Kidney (tissue), 14 donors: Measurements from ENCODE around the gene GOPC. TPM values are rescaled to one million over a fixed set of nuclear protein-coding genes. Genes with fewer than 3 reads are reported as not detected.

ENCODE experiments used
- DNase-seq, 5 donors: peaks; one replicate each; pipeline ENCODE4 v3.0.0-alpha.2; 2013 to 2020
- FAIRE-seq: peaks from 2 replicates; lab custom pipeline; 2012; peaks lifted over from hg19 to GRCh38; lab: Jason Lieb, UNC
- H3K27ac ChIP-seq, 2 donors: one replicate each; pipeline ENCODE4 v1.7.0; 2013; ENCODE audit warnings: low read depth in 2 of 2, low read length in 2 of 2, inconsistent platforms in 1 of 2
- H3K27me3 ChIP-seq: one replicate; pipeline ENCODE4 v1.7.1; 2013; ENCODE audit warnings: low read length, inconsistent platforms; ENCODE audit not compliant: control insufficient read depth, insufficient read depth
- H3K36me3 ChIP-seq, 3 donors: one replicate each; pipeline versions ENCODE4 v1.7.0 to v1.7.1; 2013; ENCODE audit warnings: low read length in 3 of 3, control low read depth in 1 of 3, inconsistent platforms in 1 of 3; ENCODE audit not compliant: insufficient read depth in 3 of 3, control insufficient read depth in 2 of 3
- H3K4me1 ChIP-seq, 3 donors: one replicate each; pipeline versions ENCODE4 v1.7.0 to v1.7.1; 2013; ENCODE audit warnings: low read length in 3 of 3, inconsistent platforms in 1 of 3, low read depth in 1 of 3; ENCODE audit not compliant: control insufficient read depth in 2 of 3, insufficient read depth in 2 of 3
- H3K4me3 ChIP-seq, 3 donors: one replicate each; pipeline versions ENCODE4 v1.7.0 to v1.8.1; 2013; ENCODE audit warnings: low read length in 3 of 3, control low read depth in 1 of 3, inconsistent platforms in 1 of 3
- H3K9ac ChIP-seq, 3 donors: one replicate each; pipeline versions ENCODE4 v1.7.0 to v1.7.1; 2013; ENCODE audit warnings: low read length in 3 of 3, control low read depth in 1 of 3, inconsistent platforms in 1 of 3
- H3K9me3 ChIP-seq, 3 donors: one replicate each; pipeline versions ENCODE4 v1.7.0 to v1.7.1; 2013; ENCODE audit warnings: low read length in 3 of 3, control low read depth in 1 of 3, inconsistent platforms in 1 of 3; ENCODE audit not compliant: control insufficient read depth in 2 of 3, insufficient read depth in 1 of 3
- CTCF ChIP-seq: IDR thresholded peaks from 3 replicates; pipeline ENCODE4 v1.5.1; 2012; ENCODE audit warnings: mild to moderate bottlenecking, moderate library complexity, borderline replicate concordance; ENCODE audit not compliant: insufficient read depth; ENCODE audit errors: extremely low read depth
- intact Hi-C: fragments of 100-400 bp; cut with DNase I; formaldehyde crosslinking; loops from one replicate; pipeline ENCODE4 v1.11.1; 2022
- polyA plus RNA-seq: library from polyadenylated mRNA; stranded (reverse); fragments of 350-450 nt; fragmentation: Illumina TruSeq; extraction: RNeasy Lipid Tissue Mini Kit (QIAGEN cat#74804); gene quantifications from one replicate; pipeline ENCODE4 v1.2.3, GENCODE V29; 2014; ENCODE audit warnings: low read depth, low replicate concordance; ENCODE audit not compliant: insufficient read depth
- total RNA-seq: library from RNA; stranded (reverse); fragmentation: NEBNext Ultra II Directional; extraction: Animal tissue kit (Norgen Biotek cat#: 25700); gene quantifications from one replicate; pipeline ENCODE4 v1.2.1, GENCODE V29; 2021
- donor health status: control.
- donor health status: control.
- donor health status: control.
- donor health status: control.
- donor health status: control.
- donor health status: DM: yes; HTN: yes; CAD: no.
- donor health status: Normal renal cell carcinoma (clear cell type).

Gene GOPC
- total and polyA plus RNA-seq, 2 donors from 2014 or later = 12.5 to 21.4 TPM

- Histone ChIP-seq H3K4me1 (no peaks in the 10 kb centered on the region), H3K9me3 (no peaks in the 10 kb centered on the region), H3K36me3 (peaks cover 2 to 35% (median 15%) of the 10 kb centered on the region in 3 donors), H3K27ac (no peak overlapping the region), H3K27me3 (no peaks in the 10 kb centered on the region), H3K4me3 (no peak overlapping the region), H3K9ac (no peak overlapping the region)
- DNase-seq = no peak
- FAIRE-seq = no peak
- intact Hi-C loops = no loop called here
- TF ChIP-seq CTCF = no peak
Observed at GRCh38 chr6:117564681-117565080, 37.6 kb downstream of the GOPC start.

- Histone ChIP-seq H3K9me3 (no peaks in the 10 kb centered on the region), H3K4me3 (no peak overlapping the region), H3K9ac (no peak overlapping the region), H3K27me3 (no peaks in the 10 kb centered on the region), H3K4me1 (no peaks in the 10 kb centered on the region), H3K27ac (no peak overlapping the region), H3K36me3 (peaks cover 2 to 19% (median 11%) of the 10 kb centered on the region in 3 donors)
- DNase-seq (no peak), FAIRE-seq (no peak)
- intact Hi-C loops = no loop called here
- no peak for TF ChIP-seq CTCF
Observed at GRCh38 chr6:117561128-117561527, 41.2 kb downstream of the GOPC start.

GRCh38 chr6:117559299-117559698 lies 43.0 kb downstream of the GOPC start:
- intact Hi-C loops = loop anchor here (5.0 kb wide), 1 partner anchor 112 kb away; no protein-coding TSS in a partner anchor
- TF ChIP-seq CTCF = no peak

GRCh38 chr6:117558818-117559217 lies 43.5 kb downstream of the GOPC start:
- Histone ChIP-seq H3K36me3 (peaks cover 2 to 8% (median 3%) of the 10 kb centered on the region in 3 donors), H3K9ac (no peak overlapping the region), H3K4me3 (no peak overlapping the region), H3K9me3 (no peaks in the 10 kb centered on the region), H3K27ac (no peak overlapping the region), H3K4me1 (no peaks in the 10 kb centered on the region), H3K27me3 (no peaks in the 10 kb centered on the region)
- TF ChIP-seq CTCF = no peak
- FAIRE-seq = no peak
- DNase-seq = no peak
- intact Hi-C loops = loop anchor here (5.0 kb wide), 1 partner anchor 112 kb away; no protein-coding TSS in a partner anchor

More at GRCh38 chr6:117559299-117559698, 43.0 kb downstream of the GOPC start:
- Histone ChIP-seq H3K9me3 (no peaks in the 10 kb centered on the region), H3K9ac (no peak overlapping the region), H3K4me3 (no peak overlapping the region), H3K36me3 (peaks cover 2 to 8% (median 3%) of the 10 kb centered on the region in 3 donors), H3K4me1 (no peaks in the 10 kb centered on the region), H3K27ac (no peak overlapping the region), H3K27me3 (no peaks in the 10 kb centered on the region)
- DNase-seq = no peak
- no peak for FAIRE-seq
